NK-92 treated with Interleukin-12 subunit alpha and Interleukin-12 subunit beta, amount 100 ng/mL, for 24 hours (cell line): ENCODE measurements around the gene MAPK8IP2.

ENCODE experiments used
- DNase-seq: peaks from one replicate; lab custom pipeline; 2025; lab: John Stamatoyannopoulos, UW

The MAPK8IP2 gene

DNA sequence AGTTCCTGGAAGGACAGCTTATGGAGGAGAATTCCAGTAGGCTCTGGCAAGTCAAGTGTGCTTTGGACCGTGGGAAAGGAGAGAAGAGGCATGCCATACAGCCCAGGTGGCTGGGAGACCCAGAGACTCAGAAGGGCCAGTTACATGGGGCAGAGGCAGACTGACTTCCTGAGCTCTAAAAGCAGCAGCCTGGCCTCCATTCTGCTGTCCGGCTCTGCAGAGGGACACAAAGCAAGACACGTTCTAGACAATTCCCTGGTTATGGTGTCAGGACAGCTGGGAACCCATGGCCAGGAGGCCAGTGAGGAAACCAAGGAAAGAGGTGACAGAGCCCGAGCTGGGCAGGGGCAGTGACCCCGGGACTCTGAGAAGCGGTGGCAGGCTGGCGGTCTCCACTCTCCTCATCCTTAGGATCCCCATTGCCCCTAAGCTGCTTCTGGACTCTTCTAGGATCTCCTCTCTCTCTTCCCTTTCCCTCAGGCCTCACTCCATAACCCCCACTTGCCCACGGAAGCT lies 25.1 kb upstream of the MAPK8IP2 start:
- DNase-seq: no peak

DNA sequence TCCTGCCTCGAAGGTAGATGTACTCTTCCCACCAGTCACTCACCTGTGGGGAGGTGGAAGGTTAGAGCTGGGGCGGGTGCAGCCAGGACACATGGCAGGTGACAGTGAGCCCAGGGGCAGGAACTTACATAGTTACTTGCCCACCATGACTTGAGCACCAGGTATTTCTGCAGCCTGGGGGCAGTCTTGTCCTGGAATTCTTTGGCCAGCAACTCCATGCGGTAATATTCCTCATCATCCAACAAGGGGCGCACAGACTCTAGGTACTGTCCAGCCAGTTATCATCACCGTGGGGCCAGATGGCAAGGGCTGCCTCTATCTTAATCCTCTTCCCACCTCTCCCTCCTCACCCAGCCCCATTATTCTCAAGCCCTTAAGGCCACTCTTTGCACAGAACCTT lies 24.5 kb upstream of the MAPK8IP2 start:
- DNase-seq: no peak

DNA sequence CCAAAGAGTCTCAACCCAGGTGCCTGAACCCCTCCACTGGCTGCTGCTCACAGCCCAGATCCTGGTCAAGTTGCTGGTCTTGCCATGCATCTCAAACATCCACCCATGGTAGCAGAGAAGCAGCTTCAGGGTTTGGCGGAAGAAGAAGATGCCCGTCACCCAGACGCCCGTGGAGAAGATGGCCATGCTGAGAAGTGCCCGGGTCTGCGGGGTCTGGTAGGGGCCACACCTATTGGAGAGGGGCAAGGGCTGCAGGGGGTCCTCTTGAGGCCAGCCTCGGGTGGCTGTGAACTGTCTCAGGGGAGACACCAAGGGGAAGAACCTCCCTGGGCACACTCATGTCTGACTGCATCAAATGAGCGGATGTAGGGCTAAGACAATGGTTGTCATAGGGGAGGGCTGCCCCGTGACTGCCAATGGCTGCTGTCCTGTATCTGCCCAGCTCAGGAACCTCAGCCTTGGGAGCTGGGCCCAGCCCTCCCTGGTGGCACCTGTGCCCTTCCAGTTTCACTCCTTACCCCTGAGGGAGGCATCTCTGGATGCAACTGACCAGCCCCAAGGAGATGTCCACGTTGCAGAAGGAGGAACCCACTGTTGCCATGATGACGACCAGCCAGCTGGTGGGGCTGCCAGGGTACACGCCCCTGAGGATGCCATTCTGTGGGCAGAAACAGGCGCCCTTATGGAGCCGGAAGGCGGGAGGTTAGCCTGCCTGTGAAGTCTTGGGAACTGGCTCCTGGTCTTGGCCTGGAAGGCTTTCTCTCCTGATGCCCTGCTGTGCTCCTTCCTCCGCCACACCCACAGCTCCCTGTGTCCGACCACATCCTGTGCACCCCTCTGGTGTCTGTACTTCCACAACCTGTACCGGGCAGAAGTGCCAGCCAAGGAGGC lies 23.5 kb upstream of the MAPK8IP2 start:
- DNase-seq: no peak

DNA sequence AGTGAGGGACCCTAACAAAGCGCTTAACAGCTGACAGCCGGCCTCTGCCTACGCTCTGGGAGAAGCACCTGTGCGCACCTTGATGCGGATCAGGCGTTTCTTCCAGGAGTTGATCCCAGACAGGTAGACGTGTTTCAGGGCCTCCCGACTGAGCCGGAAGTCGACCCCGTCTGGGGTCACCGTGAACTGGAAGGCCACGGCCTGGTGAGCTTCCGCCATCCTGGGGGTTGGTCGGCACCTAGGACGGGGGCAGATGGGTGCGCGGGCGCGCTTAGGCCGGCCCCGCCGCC lies 23.0 kb upstream of the MAPK8IP2 start:
- no peak for DNase-seq

DNA sequence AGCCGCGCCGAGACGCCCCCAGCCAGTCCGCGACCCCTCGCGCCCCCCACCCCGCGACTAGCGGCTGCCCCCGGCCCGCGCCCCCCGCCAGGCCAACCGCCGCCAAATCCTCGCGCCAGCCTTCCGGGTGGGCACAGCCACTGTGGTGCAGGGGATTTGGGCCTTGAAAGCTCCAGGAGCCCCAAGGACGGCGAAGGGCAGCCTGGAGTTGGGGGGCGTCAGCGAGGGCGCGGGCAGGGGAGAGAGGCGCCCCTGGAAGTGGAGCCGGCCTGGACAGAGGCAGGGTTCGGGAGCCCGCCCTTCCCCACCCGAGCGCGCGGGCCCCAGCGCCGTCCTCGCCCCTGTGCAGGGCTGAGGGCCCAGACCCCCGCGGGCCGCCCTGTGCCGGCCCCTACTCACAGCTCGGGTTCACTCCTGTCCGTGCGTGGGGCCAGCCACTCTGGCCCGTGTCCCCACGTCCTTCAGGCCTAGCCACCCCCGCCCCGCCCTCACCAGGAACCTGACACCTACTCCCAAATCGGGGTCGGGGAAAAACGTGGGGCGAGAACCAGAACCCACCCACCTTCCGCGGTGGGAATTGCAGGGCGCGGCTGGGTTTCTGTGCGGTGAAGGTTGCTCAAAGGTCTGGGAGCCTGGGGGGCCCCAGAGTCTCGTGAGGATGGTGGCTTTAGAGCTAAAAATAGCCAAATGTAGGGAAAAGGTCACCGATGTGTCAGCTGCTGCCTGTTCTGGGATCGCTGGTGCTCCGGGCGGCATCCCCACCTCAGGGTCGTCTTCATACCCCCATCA lies 22.4 kb upstream of the MAPK8IP2 start, which contains the start of gene CPT1B:
CPT1B (minus strand) TSS at position 441 of the 789 bp plus-strand sequence. CDS start 512 bp downstream, outside the sequence.
- no peak for DNase-seq

DNA sequence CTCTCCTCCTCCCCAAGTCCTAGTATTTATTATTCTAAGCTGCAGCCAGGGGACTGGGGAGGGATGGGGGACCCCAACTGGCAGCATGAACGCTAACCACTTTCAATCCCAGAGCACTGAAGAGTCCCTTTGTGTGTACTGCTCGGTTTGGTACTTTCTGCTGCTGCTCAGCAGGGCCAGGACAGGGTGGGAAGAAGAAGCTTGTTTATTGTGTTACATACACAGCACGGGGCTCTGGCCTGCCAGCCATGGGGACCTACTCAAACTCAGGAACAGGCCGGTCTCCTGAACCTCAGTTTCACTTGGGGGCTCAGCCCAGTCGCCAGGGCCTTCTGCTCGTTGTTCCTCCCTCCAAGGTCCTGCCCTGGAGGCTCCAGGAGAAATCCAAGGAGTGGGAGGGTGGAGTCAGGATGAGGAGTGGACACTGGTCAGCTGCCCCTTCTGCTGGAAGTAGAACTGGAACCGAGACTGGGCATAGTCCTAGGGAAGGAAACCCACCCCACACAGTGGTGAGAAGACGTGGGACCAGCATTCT lies 21.8 kb upstream of the MAPK8IP2 start:
- no peak for DNase-seq

DNA sequence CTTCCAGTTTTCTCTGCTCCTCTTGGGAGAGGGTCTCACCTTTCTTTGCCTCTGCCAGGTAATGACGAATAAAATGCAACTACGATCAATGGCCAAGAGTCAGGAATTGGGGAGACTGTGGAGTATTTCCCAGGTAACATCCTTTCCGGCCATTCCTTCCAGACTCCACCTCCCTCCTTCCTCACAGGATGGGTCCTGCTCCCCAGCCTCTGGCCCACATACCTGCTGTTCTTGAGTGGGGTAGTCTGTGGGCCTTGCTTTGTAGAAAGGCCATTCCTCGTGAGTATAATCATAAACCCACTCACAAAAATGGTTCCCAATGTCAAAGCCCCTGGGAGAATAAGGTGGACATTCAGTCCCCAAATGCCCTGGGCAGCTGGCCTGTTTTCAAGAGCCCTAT lies 20.8 kb upstream of the MAPK8IP2 start:
- DNase-seq: no peak

DNA sequence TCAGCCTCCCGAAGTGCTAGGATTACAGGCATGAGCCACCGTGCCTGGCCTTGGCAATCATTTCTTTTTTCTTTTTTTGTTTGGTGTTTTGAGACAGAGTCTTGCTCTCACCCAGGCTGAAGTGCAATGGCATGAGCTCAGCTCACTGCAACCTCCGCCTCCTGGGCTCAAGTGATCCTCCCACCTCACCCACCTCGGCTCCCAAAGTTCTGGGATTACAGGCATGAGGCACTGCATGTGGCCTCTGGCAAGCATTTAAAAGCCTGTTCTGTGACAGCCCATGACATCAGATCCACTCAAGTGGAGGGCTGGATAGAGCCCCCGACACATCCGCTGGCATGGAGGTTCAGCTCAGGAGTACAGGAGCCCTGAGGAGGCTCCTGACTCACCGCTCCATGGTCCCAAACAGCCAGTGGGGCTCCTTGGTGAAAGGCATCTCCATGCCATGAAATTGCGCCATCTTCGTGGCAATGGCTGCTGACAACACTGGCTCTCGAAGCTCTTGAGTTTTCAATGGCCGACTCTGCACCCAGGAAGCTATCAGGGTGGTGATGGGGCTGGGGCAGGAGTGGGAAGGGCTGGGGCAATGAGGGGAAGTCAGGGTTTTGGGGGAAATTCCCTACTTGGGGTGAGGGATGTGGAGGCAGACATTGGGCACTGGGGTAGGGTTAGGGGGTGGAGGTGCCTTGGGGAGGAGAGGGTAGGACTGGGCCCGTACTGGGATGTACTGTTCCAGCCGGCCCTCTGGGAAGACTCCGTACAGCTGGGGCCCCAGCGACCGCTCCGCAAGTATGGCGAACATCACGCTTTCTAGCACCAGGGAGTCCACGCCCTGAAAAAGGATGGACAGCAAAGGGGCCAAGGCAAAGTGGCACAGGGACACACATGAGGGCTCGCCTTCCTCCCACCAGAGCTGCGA lies 19.3 kb upstream of the MAPK8IP2 start:
- DNase-seq: no peak

DNA sequence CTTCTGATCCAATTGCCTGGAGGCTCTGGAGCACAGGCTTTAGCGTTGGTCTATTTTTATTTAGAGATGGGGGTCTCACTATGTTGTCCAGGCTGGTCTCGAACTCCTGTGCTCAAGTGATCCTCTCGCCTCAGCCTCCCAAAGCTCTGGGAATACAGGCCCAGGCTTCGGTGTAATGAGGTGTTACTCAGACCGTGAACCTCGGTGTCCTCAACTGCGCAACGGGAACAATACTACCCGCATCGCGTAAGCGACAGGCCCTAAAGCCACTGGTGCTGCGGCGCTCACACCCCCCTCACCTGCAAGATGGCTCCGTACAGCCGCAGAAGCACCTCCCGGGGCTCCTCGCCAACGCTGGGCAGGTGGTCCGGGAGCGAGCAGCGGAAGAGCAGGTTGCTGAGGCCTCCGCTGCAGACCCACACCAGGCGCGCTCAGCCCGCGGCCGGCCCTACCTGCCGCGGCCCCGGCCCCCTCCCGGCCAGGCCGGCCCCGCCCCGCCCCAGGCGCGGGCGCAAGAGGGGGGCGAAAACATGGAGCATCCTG lies 18.6 kb upstream of the MAPK8IP2 start:
- no peak for DNase-seq

DNA sequence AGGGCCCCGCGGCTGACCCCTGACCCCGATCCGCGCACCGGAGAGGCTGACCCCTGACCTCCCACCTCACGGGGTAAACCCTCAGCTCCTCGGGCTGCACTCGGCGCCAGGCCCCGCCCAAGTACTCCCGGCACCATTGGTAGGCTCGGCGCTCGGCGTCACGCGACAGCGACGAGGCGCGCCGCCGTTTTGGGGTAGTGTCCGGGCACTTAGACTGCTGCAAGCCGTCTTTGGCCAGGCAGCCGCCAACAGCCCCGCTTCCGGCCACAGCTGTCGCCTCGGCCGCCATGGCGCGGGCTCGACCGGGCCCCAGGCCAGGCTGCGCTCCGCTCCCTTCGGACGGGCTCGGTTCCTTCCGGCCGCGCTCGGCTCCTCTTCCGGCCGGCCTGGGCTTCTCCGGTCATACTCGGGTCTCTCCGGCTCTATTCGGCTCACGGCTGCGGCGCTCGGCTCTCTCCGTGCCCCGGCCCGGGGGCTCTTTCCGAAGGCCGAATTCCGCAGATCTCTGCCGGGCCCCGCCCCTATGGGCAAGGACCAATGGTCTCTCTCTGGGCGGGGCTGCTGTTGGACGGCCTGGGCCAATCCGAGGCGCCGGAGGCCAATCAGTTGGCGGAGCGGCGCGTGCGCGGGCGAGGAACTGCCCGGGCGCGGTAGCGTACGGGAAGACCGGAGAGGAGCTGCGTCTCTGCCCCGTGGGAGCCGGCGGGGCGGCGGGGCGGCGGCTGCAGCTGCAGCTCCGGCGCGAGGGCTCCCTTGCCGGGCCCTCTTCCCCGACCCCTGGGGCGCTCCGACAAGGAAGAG lies 17.9 kb upstream of the MAPK8IP2 start, which contains the start of gene CHKB:
CHKB (minus strand) TSS at position 357 of the 801 bp plus-strand sequence; CDS start at position 289, 68 bp downstream.
- DNase-seq: peak; percentile 97

DNA sequence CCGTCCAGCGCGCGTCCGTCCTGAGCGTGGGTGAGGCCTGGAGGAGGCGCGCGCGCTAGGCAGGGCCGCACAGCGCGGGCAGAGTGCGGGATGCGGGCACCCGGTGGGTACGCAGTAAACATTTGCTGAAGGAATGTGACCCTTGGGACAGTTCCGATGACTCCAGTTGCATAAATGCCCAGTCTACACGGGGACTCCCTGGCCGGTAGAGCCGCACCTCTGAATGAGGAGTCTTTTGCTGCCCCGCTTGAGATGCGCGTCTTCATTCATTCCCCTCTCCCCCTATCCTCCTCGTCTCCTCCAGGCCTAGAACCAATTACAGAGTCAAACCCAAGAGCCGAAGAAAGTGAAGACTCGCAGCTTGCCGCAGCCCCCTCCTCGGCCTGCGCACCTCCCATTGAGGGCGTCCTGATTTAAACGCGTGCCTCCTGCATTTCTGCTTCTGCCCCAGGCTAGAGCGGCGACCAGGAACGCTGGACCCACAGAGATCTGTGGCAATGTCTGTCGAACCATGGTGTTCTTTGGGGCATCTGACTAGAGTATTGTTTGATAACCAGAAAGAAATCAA lies 17.2 kb upstream of the MAPK8IP2 start:
- DNase-seq: no peak

DNA sequence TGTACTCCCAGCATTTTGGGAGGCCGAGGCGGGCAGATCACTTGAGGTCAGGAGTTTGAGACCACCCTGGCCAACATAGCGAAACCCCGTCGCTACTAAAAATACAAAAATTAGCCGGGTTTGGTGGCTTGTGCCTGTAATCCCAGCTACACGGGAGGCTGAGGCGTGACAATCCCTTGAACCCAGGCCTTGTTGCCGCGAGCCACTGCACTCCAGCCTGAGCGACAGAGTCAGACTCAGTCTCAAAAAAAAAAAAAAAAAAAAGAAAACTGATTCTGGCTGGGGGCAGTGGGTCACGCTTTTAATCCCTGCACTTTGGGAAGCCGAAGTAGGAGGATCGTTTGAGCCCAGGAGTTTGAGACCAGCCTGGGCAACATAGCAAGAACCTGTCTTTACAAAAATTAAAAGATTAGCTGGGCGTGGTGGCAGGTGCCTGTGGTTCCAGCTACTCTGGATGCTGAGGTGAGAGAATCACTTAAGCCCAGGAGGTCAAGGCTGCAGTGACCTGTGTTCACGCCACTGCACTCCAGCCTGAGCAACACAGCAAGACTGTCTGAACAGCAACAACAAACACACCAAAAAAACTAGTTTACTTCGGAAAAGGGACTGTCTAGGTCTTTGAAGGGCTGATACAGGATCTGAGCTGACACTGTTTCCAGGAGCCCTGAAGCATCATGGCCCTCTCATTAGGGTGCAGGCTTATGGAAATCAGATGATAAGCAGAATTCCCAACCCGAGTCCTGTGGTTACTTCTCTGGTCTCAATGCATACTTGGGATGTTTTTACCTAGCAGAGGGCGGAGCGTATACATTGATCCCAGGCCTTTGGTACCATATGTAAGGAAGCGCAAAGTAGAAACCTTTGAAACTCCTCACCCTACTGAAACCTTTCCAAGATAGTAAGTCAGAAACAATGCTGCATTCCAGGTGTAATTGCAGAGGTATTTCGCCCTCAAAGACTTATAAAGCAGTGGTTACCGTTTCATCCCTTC lies 16.2 kb upstream of the MAPK8IP2 start:
- DNase-seq: no peak

DNA sequence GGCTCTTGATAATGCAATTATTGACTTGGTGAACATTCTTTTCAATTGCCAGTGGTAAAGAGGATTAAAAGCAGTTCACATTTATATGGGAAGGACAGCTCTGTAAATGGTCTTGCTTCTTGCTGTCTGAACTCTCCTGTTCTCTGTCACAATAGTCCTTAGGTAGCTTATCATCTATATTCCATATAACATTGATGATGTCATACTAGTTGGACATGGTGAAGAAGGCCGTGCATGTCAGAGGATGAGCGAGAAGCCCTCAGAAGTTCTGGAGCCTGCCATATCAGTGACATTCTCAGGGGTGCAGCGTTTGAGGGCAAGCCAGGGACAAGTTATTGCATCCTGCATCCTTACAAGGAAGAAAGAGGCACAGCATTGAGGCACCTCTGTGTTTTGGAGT lies 15.4 kb upstream of the MAPK8IP2 start:
- no peak for DNase-seq

DNA sequence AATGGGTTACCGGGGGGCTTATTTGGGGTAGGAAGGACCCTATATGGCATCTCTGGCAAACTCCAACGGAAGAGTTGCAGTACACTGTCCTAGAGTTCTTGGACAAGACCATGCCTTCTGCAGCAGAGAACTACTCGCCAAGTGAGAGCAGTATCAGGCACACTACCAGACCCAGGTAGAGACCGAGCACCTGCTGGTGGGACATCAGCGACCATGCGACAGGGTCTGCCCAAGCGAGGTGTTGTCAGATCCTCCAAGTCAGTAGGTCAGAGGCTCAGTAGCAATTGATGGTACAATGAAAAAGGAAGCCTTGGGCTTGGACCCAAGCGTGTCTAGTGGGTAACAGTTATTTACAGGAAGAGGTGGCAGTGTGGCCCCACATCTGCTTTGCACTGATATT lies 14.8 kb upstream of the MAPK8IP2 start:
- DNase-seq: no peak

DNA sequence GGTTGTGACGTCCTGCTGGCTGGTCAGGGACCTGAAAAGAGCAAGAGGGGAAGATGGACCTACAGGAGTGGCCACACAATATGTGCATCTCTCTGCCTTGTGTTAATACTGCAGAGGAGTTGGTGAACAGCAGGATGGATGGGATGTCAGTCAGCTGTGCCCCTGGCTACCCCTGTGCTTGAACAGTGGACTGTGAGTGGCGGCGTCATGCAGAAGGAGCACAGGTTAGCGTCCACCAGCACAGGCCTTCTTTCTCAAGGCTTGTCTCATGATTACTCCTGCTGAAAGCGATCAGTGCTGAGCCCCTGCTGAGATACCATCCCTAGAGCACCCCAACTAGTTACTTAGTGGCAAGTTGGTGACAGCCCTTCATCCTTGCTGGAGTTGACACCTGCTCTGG lies 14.2 kb upstream of the MAPK8IP2 start:
- DNase-seq: no peak

DNA sequence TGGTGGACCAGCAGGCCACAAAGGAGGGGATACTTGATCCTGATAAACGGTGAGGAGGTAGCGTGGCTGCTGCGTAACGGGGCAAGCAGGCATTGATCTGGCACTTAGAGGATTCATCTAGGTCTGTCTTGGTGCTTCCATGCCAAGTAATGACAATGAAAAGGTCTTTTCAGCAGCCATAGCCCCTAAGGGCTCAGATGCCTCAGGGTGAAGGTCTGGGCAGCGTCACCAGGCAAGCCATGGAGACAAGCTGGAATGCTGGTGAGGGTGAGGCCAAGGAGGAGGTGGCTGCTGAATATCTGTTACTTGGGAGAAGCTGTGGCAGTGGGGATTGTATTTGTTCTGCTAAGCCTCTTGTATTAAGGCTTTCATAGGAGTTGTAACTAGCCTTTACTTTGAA lies 13.2 kb upstream of the MAPK8IP2 start:
- DNase-seq: no peak

DNA sequence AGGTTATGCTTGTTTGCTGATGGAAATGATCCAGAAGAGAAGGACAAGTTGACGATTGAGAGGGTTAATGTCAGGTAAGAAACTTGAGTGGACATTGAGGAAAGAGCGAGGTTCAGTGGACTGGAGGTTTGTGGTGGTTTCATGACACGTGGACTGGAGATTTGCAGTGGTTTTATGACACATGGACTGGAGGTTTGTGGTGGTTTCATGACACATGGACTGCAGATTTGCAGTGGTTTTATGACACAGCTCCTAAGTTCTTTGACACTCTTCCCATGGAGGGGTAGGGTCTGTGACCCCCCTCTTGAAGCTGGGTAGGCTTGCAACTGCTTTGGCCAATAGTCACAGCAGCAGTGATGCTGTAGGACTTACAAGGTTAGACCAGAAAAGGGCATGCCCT lies 5.4 kb upstream of the MAPK8IP2 start:
- DNase-seq: no peak

DNA sequence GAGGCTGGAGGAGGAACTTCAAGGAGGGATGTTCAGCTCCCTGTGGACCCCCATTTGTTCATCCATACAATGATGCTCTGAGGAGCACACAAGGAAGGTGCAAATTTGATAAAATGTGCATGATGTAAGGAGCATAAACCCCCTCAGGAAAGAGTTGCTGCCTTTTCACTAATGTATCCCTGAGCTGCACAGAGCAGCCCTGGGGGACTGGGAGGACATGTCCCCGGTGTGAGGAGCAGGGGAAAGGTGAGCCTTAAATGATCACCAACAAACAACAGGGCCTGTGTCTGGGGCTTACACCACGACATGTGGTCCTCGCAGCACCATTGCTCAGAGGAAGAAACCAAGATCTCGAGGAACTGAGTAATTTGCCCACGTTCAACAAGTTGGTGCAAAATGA lies 3.5 kb upstream of the MAPK8IP2 start:
- no peak for DNase-seq
